GM12875 (cell line): ENCODE measurements around the gene SLC35B3.
"Not testable (repeated sequence)": the region's sequence is repeated elsewhere in the genome, so short reads cannot be mapped to it uniquely, and the experiment has no call there.

Experiments used
- H3K4me3 ChIP-seq: one replicate; pipeline ENCODE4 v1.5.1; 2011; ENCODE audit warnings: low read depth, low read length, control low read depth
- CTCF ChIP-seq: IDR thresholded peaks from 2 replicates; pipeline ENCODE4 v1.5.1; 2011; ENCODE audit warnings: low read depth, mild to moderate bottlenecking, control low read depth, inconsistent platforms, low read length, moderate library complexity, borderline replicate concordance; ENCODE audit not compliant: insufficient read depth

Gene SLC35B3

GRCh38 chr6:8436966-8437365 is 1.6 kb upstream of the SLC35B3 start:
- no peak for TF ChIP-seq CTCF
- no peak overlapping the region for H3K4me3 ChIP-seq

DNA sequence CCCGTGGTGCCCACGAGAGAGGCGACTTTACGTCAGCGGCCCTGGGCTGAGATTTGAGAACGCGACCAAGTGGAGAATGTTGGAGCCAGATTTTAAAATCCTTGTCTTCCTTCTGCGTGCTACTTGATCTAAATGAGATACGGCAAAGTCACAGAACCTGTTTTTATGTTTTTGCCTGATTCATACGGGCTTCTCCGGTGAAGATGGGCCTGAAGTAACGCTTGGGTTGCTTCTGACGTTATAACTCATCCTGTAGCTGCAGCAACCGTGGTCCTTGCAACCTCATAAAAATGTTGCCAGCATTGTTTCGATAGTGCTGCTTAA is 462 bp upstream of the SLC35B3 start:
- H3K4me3 ChIP-seq, result peak overlapping the region; percentile 51
- no peak for TF ChIP-seq CTCF

- peak overlapping the region; percentile 83 for H3K4me3 ChIP-seq
- TF ChIP-seq CTCF, result no peak
These were observed 635 bp downstream of the SLC35B3 start for GRCh38 chr6:8434727-8435092.

DNA sequence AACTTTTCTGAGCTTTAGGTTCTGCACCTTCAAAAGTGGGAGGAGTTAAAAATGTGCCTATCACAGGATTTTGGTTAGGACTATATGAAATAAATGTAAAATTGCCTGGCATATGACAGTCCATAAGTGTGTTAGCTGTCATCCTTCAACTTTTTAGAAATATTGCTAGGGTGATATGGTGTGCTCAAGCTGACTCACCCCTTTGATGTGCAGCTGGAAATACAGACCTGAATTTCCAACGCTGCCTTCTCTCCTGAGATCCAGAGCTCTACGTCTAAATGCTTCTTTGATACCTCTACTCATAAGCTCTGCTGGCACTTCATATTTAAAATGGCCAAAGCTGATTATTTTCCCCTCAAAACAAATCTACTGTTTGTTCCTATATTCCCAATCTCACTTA is 2.7 kb downstream of the SLC35B3 start:
- TF ChIP-seq CTCF, result no peak
- no peak overlapping the region for H3K4me3 ChIP-seq

DNA sequence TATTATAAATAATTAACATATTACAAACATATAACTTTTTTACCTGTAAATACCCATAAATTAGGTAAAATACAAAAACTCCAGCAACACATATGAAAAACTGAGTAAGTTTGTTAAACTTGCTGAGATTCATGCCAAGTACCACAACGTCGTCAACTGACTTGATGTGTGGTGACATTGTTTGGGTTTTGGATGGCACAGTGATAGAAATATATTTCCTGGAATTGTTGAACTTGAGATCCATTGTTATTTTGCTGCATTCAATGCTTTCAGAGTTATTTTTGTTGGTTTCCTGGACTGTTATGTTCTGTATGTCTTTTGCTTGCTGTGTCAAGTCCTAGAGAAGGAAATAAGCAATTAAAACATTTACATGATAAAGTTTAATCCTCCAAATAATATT is 5.5 kb downstream of the SLC35B3 start:
- no peak overlapping the region for H3K4me3 ChIP-seq
- no peak for TF ChIP-seq CTCF

- H3K4me3 ChIP-seq, result not testable (repeated sequence)
These were observed 8.8 kb downstream of the SLC35B3 start for GRCh38 chr6:8426544-8426943.

GRCh38 chr6:8420031-8420588 is 15.2 kb downstream of the SLC35B3 start:
- TF ChIP-seq CTCF, result no peak
- no peak overlapping the region for H3K4me3 ChIP-seq

- H3K4me3 ChIP-seq, result no peak overlapping the region
- TF ChIP-seq CTCF, result no peak
These were observed 19.4 kb downstream of the SLC35B3 start for GRCh38 chr6:8415913-8416312.
